GM12878 (cell line): Measurements from ENCODE around the gene RALGAPA2. TPM values are rescaled to one million over a fixed set of nuclear protein-coding genes. Genes with fewer than 3 reads are reported as not detected.

ENCODE experiments used
- ATAC-seq: fragments of 200-7000 bp; cut with Tn5 transposase; 3 replicates; pipeline ENCODE4 v1.9.1; 2020; ENCODE audit warnings: mild to moderate bottlenecking, moderate library complexity
- BruUV-seq: library from RNA; stranded (reverse); fragments of 400-500 nt; replicated peaks from 2 replicates; lab custom pipeline; 2021; lab: Mats Ljungman, UMichigan
- CTCF ChIA-PET: fragments of 300-600 bp; sonication (Branson Sonifier 250); formaldehyde crosslinking; extraction: SDS; loops from one replicate; lab custom pipeline; 2021; ENCODE audit warnings: inconsistent platforms; lab: Yijun Ruan, JAX
- POLR2A ChIA-PET: fragments of 350-600 bp; formaldehyde crosslinking; extraction: SDS; loops from one replicate; lab custom pipeline; 2021; ENCODE audit warnings: inconsistent platforms; lab: Charles Lee
- RAD21 ChIA-PET: fragments of 300-600 bp; sonication (Branson Sonifier 250); formaldehyde crosslinking; loops from one replicate; lab custom pipeline; 2023; ENCODE audit warnings: antibody characterized with exemption; ENCODE audit not compliant: unreplicated experiment; lab: Charles Lee
- SMC1A ChIA-PET: fragments of 300-600 bp; sonication (Branson Sonifier 250); formaldehyde crosslinking; loops from one replicate; lab custom pipeline; 2023; ENCODE audit not compliant: unreplicated experiment, uncharacterized antibody; lab: Charles Lee
- DNase-seq: peaks from one replicate; pipeline ENCODE4 v3.0.0-alpha.2; 2011; ENCODE audit warnings: low read depth, low spot score
- FAIRE-seq: peaks from 3 replicates; lab custom pipeline; 2011; peaks lifted over from hg19 to GRCh38; lab: Jason Lieb, UNC
- H2AFZ ChIP-seq: 2 replicates; pipeline ENCODE4 v1.6.0; 2011; ENCODE audit warnings: low read depth, low read length, control low read depth; ENCODE audit not compliant: control insufficient read depth
- H3K27ac ChIP-seq: 2 replicates; pipeline ENCODE4 v1.5.1; 2011; ENCODE audit warnings: control low read depth; ENCODE audit not compliant: control insufficient read depth, insufficient read depth
- H3K27me3 ChIP-seq, 2 experiments: replicated peaks in 1 of 2; 2 replicates each; pipeline versions ENCODE4 v1.6.0 to v1.6.1; 2011; ENCODE audit warnings: low read length in 1 of 2; ENCODE audit not compliant: control insufficient read depth in 2 of 2, insufficient read depth in 2 of 2
- H3K36me3 ChIP-seq, 2 experiments: 2 replicates each; pipeline ENCODE4 v1.5.1; 2011; ENCODE audit warnings: low read length in 1 of 2; ENCODE audit not compliant: control insufficient read depth in 2 of 2, insufficient read depth in 2 of 2
- H3K4me1 ChIP-seq: 2 replicates; pipeline ENCODE4 v1.6.1; 2011; ENCODE audit warnings: mild to moderate bottlenecking, low read length, moderate library complexity, mixed read lengths; ENCODE audit not compliant: control insufficient read depth, insufficient read depth
- H3K4me2 ChIP-seq: 2 replicates; pipeline ENCODE4 v1.6.0; 2011; ENCODE audit warnings: control low read depth; ENCODE audit not compliant: control insufficient read depth, insufficient read depth
- H3K4me3 ChIP-seq: fragments of 200-600 bp; sonication (generic); 2 replicates; pipeline ENCODE4 v1.5.1; 2016
- H3K79me2 ChIP-seq: 2 replicates; pipeline ENCODE4 v1.6.0; 2011; ENCODE audit warnings: low read length; ENCODE audit not compliant: control insufficient read depth, insufficient read depth
- H3K9ac ChIP-seq: 2 replicates; pipeline ENCODE4 v1.8.0; 2011; ENCODE audit warnings: low read length, control low read depth, mixed read lengths; ENCODE audit not compliant: control insufficient read depth, insufficient read depth
- H3K9me3 ChIP-seq: replicated peaks from 3 replicates; pipeline ENCODE4 v1.5.1; 2011; ENCODE audit warnings: mild to moderate bottlenecking, low read length; ENCODE audit not compliant: control insufficient read depth, insufficient read depth
- H4K20me1 ChIP-seq: 2 replicates; pipeline ENCODE4 v1.6.0; 2011; ENCODE audit not compliant: control insufficient read depth, insufficient read depth
- CBFB ChIP-seq: IDR thresholded peaks from 2 replicates; pipeline ENCODE4 v1.6.1; 2016; ENCODE audit warnings: antibody characterized with exemption, low read depth
- DPF2 ChIP-seq: fragments of 450-650 bp; IDR thresholded peaks from 2 replicates; pipeline ENCODE4 v1.6.1; 2017; ENCODE audit warnings: mild to moderate bottlenecking
- EED ChIP-seq: sonication (generic); IDR thresholded peaks from 2 replicates; pipeline ENCODE4 v1.6.1; 2016; ENCODE audit warnings: antibody characterized with exemption, low read depth
- GABPA ChIP-seq: IDR thresholded peaks from 2 replicates; pipeline ENCODE4 v1.6.1; 2014; ENCODE audit warnings: antibody characterized with exemption, low read depth, mild to moderate bottlenecking, inconsistent platforms
- IKZF1 ChIP-seq: fragments of 450-650 bp; conservative IDR thresholded peaks from 2 replicates; pipeline ENCODE4 v1.6.1; 2017; ENCODE audit warnings: antibody characterized with exemption, mild to moderate bottlenecking
- IKZF2 ChIP-seq, 2 experiments: fragments of 450-650 bp; IDR thresholded peaks; 2 replicates each; pipeline ENCODE4 v1.6.1; 2017; ENCODE audit warnings: mild to moderate bottlenecking in 2 of 2, moderate library complexity in 2 of 2
- IRF4 ChIP-seq: IDR thresholded peaks from 2 replicates; pipeline ENCODE4 v1.6.1; 2011; ENCODE audit warnings: low read depth, low read length
- NBN ChIP-seq: fragments of 450-650 bp; IDR thresholded peaks from 2 replicates; pipeline ENCODE4 v1.6.1; 2016
- NR2C1 ChIP-seq: fragments of 450-650 bp; IDR thresholded peaks from 2 replicates; pipeline ENCODE4 v1.6.1; 2017; ENCODE audit warnings: antibody characterized with exemption, mild to moderate bottlenecking, moderate library complexity
- POLR2A ChIP-seq: IDR thresholded peaks from 2 replicates; pipeline ENCODE4 v1.6.1; 2011; ENCODE audit warnings: low read depth, mild to moderate bottlenecking, low read length
- RUNX3 ChIP-seq: IDR thresholded peaks from 2 replicates; pipeline ENCODE4 v1.6.1; 2012; ENCODE audit warnings: low read length, inconsistent platforms
- SIX5 ChIP-seq: IDR thresholded peaks from 2 replicates; pipeline ENCODE4 v1.6.1; 2011; ENCODE audit warnings: mild to moderate bottlenecking, low read depth, low read length, moderate library complexity; ENCODE audit not compliant: severe bottlenecking
- SPI1 ChIP-seq: IDR thresholded peaks from 2 replicates; pipeline ENCODE4 v1.6.1; 2011; ENCODE audit warnings: low read depth, mild to moderate bottlenecking, low read length, moderate library complexity, borderline replicate concordance; ENCODE audit not compliant: insufficient read depth
- YBX1 ChIP-seq: fragments of 450-650 bp; IDR thresholded peaks from 2 replicates; pipeline ENCODE4 v1.6.1; 2016; ENCODE audit warnings: antibody characterized with exemption
- ZBED1 ChIP-seq: IDR thresholded peaks from 2 replicates; pipeline ENCODE4 v1.6.1; 2016; ENCODE audit warnings: borderline replicate concordance
- ZNF384 ChIP-seq: IDR thresholded peaks from 2 replicates; pipeline ENCODE4 v1.6.1; 2012; ENCODE audit warnings: low read depth, mild to moderate bottlenecking, low read length, improper control_type of control experiment, borderline replicate concordance
- WGBS: methylation state at CpG from one replicate; pipeline ENCODE4 v1.1.6; 2016; ENCODE audit warnings: low lambda C conversion rate; ENCODE audit not compliant: insufficient replicate concordance, insufficient coverage; ENCODE audit errors: missing lambda C conversion rate; 5-methylcytosine and 5-hydroxymethylcytosine counted together
- in situ Hi-C: fragments of 300-500 bp; cut with MboI; formaldehyde crosslinking; loops from 9 replicates; pipeline ENCODE4 v1.14.3; 2018; ENCODE audit warnings: mixed read lengths
- intact Hi-C: fragments of 100-400 bp; cut with micrococcal nuclease; formaldehyde crosslinking; loops from one replicate; pipeline ENCODE4 v1.14.2; 2022; ENCODE audit not compliant: unreplicated experiment
- polyA plus RNA-seq, 11 experiments: library from polyadenylated mRNA; depleted of rRNA in 4 of 11; unstranded in 6 of 11; stranded (reverse) in 5 of 11; fragments of >200 nt; fragmentation: Nextera tagmentation in 4 of 11; fragmentation: Illumina TruSeq in 1 of 11; extraction: Ambion mirVana in 4 of 11; extraction: Trizol in 1 of 11; gene quantifications; 1 replicate in 1 of 11; 2 replicates in 10 of 11; pipeline versions ENCODE4 v1.2.1 to v1.2.3, GENCODE V29; 2011 to 2016; ENCODE audit warnings: inconsistent platforms in 2 of 11, missing spikeins in 2 of 11, low read depth in 1 of 11
- total RNA-seq, 4 experiments: library from RNA; depleted of rRNA in 3 of 4; stranded (reverse); fragments of >200 nt in 3 of 4; fragmentation: Illumina TruSeq in 1 of 4; extraction: Trizol in 1 of 4; gene quantifications; 2 replicates each; pipeline versions ENCODE4 v1.2.1 to v1.2.3, GENCODE V29; 2013 to 2021
- TF ChIP-seq, protein P1 (sequence below): fragments of 450-650 bp; IDR thresholded peaks from 2 replicates; pipeline ENCODE4 v1.6.1; 2016; ENCODE audit warnings: mild to moderate bottlenecking
- TF ChIP-seq, protein P2 (sequence below): fragments of 450-650 bp; IDR thresholded peaks from 2 replicates; pipeline ENCODE4 v1.6.1; 2018; ENCODE audit warnings: borderline replicate concordance, mild to moderate bottlenecking; ENCODE audit not compliant: partially characterized antibody

Gene RALGAPA2
- total and polyA plus RNA-seq, 10 of the 15 experiments (the other 5 are each of a cell fraction or from before 2014, with no cell fraction given), result 2.9 to 29.4 (median 19.6) TPM

DNA sequence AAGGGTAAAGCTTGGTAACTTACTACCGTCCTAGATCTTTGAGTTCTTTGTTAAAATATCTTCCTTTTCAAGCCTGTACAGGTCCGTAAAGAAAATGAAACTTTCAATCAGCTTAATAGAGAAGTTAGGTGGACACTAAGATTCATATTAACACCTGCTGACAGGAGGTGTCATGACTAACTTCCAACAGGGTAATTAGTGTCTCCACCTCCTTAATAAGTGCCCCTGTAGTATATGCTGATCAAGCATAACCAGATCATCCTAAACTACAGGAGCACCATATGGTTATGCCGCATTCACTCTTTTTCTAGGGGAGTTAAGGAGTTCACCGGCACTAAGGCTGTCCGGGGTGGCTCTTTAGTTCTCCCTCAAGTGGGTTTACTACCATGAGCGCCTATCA lies 23.9 kb upstream of the RALGAPA2 start (continued):
- TF ChIP-seq, protein P1, sequence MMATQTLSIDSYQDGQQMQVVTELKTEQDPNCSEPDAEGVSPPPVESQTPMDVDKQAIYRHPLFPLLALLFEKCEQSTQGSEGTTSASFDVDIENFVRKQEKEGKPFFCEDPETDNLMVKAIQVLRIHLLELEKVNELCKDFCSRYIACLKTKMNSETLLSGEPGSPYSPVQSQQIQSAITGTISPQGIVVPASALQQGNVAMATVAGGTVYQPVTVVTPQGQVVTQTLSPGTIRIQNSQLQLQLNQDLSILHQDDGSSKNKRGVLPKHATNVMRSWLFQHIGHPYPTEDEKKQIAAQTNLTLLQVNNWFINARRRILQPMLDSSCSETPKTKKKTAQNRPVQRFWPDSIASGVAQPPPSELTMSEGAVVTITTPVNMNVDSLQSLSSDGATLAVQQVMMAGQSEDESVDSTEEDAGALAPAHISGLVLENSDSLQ, result peak; percentile 44; the same call in 1 of the 2 replicates
- TF ChIP-seq ZBED1 (no peak), NR2C1 (no peak), GABPA (no peak), IRF4 (no peak), IKZF1 (0 out of 2 replicates have a peak, but pooled peaks have one; percentile 9), POLR2A (no peak)

DNA sequence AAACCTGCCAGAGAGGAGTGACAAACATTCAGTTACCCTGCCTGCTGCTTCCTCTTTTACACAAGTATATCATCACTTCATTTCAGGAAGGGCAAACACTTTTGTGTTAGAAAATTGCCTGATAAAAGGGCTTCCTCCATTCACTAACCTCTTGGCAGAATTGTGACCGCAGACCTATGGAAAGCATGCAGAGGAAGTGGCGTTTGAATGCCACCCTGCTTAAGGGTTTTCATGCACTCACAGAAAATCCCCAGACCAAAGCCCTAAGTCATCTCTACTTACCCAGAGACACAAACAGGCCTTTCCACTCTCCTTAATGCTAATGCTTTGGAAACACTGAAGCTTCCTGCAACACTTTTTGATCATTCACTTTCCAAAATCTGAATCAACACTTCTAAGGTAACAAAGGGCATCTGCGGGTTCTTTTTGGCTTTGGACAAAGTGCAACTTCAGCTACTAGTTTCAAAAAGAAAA lies 22.1 kb upstream of the RALGAPA2 start:
- Histone ChIP-seq H4K20me1 (no peaks in the 10 kb centered on the region), H3K27me3 (no peaks in the 10 kb centered on the region), H3K4me3 (no peak overlapping the region), H3K27ac (peak overlapping the region; percentile 17; the same call in 1 of the 2 replicates), H2AFZ (peak overlapping the region; percentile 84), H3K36me3 (no peaks in the 10 kb centered on the region), H3K9ac (peak overlapping the region; percentile 4), H3K4me2 (peak overlapping the region; percentile 38; the same call in 1 of the 2 replicates), H3K79me2 (no peaks in the 10 kb centered on the region), H3K9me3 (no peaks in the 10 kb centered on the region), H3K4me1 (peaks cover 21% of the 10 kb centered on the region)
- ATAC-seq (peak; percentile 59), FAIRE-seq (no peak), DNase-seq (peak; percentile 49)
- CTCF ChIA-PET, result interaction anchor here (0.5 to 0.9 kb wide), 3 partner anchors 17 to 91 kb away, joined by 3 to 6 read pairs (median 3); no protein-coding TSS in a partner anchor
- RAD21 ChIA-PET, result interaction anchor here (0.9 to 1.3 kb wide), 2 partner anchors 42 to 53 kb away, joined by 3 to 4 read pairs; no protein-coding TSS in a partner anchor
- BruUV-seq, result no TSS peak
- SMC1A ChIA-PET, result interaction anchor here (1.3 to 3.2 kb wide), 2 partner anchors 10 to 68 kb away, joined by 3 to 11 read pairs; no protein-coding TSS in a partner anchor
- intact Hi-C loops (loop anchor here (5.0 kb wide), 1 partner anchor 88 kb away; no protein-coding TSS in a partner anchor), in situ Hi-C loops (no loop called here)
- POLR2A ChIA-PET, result no interaction called here
- 3% methylated on average over 3 of the region's 3 CpGs for WGBS
- no peak for TF ChIP-seq DPF2
- peak; percentile 36 to 41; a peak in 2 of 4 replicates for TF ChIP-seq IKZF2 (IDR thresholded peaks at IDR 0.05)
- peak; percentile 61 for TF ChIP-seq SPI1
- TF ChIP-seq SIX5, result no peak
- TF ChIP-seq CBFB, result peak; percentile 40; the same call in 1 of the 2 replicates
- no peak for TF ChIP-seq ZNF384
- TF ChIP-seq RUNX3, result peak; percentile 83
- peak; percentile 77 for TF ChIP-seq EED
- peak; percentile 28; the same call in 1 of the 2 replicates for TF ChIP-seq NBN
- TF ChIP-seq, protein P2, sequence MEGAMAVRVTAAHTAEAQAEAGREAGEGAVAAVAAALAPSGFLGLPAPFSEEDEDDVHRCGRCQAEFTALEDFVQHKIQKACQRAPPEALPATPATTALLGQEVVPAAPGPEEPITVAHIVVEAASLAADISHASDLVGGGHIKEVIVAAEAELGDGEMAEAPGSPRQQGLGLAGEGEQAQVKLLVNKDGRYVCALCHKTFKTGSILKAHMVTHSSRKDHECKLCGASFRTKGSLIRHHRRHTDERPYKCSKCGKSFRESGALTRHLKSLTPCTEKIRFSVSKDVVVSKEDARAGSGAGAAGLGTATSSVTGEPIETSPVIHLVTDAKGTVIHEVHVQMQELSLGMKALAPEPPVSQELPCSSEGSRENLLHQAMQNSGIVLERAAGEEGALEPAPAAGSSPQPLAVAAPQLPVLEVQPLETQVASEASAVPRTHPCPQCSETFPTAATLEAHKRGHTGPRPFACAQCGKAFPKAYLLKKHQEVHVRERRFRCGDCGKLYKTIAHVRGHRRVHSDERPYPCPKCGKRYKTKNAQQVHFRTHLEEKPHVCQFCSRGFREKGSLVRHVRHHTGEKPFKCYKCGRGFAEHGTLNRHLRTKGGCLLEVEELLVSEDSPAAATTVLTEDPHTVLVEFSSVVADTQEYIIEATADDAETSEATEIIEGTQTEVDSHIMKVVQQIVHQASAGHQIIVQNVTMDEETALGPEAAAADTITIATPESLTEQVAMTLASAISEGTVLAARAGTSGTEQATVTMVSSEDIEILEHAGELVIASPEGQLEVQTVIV, result no peak
- peak; percentile 57; the same call in 1 of the 2 replicates for TF ChIP-seq IKZF1
- TF ChIP-seq YBX1, result no peak
